Retina (tissue), 1 donor: ENCODE results near the gene SEMA4C.
"Not testable (repeated sequence)": the region's sequence is repeated elsewhere in the genome, so short reads cannot be mapped to it uniquely, and the experiment has no call there.

Source experiments
- DNase-seq: peaks from one replicate; pipeline ENCODE4 v3.0.0-alpha.2; 2016

SEMA4C gene

DNA sequence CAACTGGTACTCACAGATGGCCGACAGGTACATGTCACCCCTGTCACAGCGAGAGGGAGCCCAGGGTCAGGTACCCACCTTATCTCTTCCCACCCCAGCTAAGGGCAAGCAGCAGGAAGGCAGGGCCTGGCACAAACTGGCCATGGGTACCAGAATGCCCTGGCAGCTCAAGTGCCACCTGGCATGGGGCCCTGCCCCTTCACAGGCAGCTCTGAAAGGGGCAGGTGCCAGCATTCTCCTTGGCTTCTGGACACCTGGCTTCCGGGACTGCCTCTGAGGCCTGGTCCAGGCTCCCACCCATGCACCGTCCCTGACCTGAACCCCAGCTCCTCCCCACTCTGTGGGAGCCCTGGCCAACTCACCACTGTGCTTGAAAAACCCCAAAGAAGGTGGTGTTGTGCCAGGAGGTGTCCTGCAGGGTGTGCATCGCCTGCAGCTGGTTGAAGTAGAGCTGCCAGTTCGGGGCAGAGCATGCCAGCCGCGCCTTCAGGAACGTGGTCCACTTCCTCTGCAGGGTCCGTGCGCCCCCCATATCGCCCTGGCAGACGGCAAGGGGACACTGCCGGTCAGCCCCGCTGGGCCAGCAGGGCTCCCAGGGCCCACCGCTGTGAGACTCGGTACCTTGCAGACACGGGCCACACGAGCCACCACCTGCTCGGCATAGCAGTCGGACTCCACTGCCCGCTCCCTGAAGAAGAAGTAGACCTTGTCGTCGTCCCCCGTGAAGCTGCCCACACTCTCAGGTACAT is 5.4 kb downstream of the SEMA4C start:
- DNase-seq: no peak

DNA sequence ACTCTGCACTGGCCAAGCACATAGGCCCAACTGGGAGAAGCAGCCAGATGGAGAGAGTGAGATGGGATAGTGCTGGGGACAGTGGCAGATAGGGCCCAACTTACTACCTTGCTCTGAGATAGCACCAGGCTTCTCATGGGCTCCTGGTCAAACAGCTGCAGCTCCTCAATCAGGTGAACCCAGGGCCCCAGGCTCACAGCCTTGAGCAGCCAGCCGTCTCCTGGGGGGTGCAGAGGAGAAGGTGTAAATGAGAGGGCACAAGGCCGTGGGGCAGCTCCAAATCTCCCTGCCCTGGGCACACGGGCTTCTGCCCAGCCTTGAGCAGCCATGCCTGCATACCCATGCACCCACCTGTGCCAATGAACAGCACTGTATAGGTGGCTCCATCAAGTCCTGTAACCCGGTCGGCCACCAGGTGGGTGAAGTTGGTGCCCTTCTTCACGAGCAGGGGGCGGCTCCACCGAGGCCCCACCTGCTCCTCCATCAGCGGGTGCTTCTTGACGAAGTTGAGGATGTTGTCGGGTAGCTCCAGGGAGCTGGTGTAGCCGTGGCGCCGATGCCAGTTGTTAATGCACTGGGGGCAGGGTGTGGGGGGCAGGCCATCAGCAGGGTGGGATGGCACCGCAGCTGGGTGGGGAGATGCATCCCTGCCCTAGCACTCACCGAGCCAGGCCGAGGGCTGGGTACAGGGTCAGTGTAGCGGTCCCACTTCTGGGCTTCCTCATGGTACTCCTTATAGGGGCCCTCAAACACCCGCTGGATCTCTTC is 6.1 kb downstream of the SEMA4C start:
- DNase-seq: no peak

DNA sequence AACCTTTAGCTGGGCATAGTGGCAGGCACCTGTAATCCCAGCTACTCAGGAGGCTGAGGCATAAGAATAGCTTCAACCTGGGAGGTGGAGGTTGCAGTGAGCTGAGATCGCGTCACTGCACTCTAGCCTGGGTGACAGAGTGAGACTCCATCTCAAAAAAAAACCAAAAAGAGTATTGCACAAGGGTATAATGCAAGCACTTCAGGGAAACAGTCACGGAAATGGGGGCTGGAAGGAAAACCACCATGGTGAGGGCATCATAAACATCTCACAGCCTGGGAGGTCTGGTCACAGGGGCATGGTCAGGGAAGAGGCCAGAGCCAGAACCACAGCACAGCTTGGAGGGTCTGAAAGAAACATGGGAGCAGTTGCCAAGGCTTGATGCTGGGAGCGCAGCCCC is 6.8 kb downstream of the SEMA4C start:
- not testable (repeated sequence) for DNase-seq

DNA sequence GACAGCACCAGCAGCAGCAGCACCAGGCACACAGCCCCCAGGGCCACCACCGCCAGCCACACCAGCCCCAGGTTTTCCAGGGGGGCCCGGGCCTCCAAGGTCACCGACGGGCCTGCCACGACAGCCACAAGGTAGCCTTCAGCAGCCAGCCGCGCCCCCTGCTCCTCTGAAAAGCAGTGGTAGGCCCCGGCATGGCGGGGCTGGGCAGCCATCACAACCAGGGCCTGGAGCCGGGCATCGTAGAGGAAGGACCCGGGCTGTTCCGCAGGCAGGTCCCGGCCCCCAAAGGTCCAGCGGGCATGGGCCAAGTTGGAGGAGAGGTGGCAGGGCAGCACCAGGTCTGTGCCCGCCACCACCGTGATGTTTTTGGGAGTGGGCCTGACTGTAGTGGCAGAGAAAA is 8.8 kb downstream of the SEMA4C start:
- DNase-seq: no peak

DNA sequence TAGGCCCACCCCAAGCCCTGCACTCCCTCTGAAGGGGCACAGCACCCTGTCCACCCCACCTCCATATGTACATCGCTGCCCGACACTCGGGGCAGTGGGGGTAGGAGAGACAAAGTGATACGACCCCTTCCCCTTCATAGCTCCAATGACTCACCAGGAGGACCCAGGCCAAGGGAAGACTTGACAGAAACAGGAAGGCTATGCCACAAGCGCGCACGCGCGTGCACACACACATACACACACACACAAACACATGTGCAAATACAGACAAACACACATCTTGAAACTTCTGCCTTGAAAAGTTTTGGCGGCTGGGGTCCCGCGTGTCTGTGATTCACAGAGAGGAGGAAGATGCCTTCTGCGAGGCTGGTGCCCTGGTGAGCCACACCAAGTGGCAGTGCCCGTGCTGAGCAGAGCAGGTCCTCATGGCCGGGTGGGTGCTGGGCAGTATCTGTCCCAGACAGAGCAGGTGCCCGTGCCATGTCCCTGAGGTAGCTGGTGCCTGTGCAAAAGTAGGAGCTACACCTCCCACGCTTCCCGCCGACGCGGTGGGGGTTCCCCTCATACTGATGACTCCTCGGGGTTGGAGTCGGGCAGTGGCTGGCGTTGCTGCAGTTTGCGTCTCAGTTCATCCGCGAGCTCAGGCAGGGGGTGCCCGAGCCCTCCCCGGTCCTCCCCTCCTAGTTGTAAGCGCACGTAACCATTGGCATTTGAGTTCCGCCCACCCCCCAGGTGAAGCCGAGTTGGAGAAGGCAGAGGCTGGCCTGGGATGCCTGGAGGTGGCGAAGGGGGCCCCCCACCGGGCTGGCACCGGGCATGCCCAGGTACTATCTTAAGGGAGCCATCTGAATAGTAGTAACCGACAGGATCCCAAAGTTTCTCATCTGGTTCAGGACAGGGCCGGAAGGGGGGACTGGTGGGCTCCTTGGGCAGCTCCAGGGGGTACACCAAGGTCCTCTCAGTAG is 9.5 kb downstream of the SEMA4C start:
- no peak for DNase-seq

DNA sequence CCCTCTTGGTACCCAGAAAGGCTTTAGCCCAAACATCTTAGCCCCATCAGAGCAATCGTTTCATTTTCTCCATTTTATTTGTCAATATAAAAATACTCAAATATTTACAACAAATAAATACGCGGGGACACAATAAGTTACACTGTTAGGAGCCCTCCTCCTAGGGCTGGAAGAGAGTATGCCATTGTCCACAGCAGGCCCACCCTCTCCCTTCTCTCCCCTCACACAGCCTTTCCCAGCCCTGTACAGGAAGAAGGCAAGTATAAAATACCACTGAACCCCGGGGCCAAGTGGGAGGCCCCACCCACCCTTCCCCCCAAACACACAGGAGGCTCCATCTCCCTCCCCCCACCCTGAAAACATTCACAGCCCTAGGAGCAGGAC is 10.2 kb downstream of the SEMA4C start:
- DNase-seq: no peak

DNA sequence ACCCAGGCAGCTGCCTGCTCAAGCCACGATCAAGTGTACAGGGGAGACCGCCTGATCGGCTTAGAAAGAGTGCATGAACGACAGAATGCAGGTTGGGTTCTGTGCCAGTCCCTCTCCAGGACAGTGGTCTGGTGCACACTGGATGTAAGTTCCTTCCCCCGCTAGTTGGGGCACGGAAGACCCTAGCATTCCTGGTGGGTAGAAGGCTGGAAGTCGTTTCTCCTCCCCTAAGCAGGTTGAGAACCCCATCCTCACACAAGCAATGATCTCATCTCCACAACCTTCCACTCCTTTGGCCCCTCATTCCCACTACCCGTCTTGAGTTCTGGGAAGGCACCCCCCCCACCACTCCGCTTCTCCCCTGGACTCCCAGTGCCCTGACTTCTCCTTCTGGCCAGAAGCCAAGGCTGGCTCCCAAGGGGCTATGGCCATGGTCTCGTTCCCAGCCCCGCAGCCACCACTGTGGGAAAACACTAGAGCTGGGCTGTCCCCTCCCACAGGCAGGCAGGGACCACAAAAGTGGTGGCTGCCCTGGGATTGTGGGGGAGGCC is 10.7 kb downstream of the SEMA4C start:
- DNase-seq: no peak

DNA sequence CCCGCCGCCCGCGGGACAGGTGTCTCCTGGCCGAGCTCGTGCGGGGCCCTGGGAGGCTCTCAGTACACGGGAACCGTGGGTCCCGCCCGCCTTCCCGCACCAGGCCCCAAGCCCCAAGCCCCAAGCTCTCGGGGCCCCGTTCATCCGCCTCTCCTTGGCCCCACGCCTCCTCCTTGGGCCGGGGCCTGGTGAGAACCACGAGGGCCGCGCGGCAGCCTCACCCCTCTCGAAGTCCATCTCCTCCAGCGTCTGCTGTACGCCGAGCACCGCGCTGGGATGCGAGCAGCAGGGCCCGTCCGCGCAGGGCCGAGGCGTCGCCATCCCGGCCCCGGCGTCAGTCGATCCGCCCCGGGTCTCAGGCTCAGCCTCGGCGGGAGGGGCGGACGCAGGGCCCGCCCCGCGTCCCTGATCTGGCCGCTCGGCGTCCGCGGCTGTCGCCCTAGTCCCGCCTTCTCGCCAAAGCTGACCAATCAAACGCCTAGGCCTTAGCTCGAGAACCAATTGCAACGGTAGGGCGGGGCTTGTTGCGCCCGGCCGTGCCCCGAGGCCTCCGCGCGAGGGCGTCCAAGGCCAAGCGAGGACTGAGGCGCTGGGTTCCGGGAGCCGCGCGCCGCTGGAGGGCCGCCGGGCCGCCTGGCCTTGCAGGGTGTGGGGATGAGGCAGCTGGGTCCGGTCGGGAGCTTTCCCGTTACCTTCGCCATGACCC is 12.1 kb downstream of the SEMA4C start, which contains the start of gene ANKRD39:
ANKRD39 (minus strand) TSS at position 350 of the 706 bp plus-strand sequence; CDS start at position 321, 29 bp downstream.
- DNase-seq: peak; percentile 99

DNA sequence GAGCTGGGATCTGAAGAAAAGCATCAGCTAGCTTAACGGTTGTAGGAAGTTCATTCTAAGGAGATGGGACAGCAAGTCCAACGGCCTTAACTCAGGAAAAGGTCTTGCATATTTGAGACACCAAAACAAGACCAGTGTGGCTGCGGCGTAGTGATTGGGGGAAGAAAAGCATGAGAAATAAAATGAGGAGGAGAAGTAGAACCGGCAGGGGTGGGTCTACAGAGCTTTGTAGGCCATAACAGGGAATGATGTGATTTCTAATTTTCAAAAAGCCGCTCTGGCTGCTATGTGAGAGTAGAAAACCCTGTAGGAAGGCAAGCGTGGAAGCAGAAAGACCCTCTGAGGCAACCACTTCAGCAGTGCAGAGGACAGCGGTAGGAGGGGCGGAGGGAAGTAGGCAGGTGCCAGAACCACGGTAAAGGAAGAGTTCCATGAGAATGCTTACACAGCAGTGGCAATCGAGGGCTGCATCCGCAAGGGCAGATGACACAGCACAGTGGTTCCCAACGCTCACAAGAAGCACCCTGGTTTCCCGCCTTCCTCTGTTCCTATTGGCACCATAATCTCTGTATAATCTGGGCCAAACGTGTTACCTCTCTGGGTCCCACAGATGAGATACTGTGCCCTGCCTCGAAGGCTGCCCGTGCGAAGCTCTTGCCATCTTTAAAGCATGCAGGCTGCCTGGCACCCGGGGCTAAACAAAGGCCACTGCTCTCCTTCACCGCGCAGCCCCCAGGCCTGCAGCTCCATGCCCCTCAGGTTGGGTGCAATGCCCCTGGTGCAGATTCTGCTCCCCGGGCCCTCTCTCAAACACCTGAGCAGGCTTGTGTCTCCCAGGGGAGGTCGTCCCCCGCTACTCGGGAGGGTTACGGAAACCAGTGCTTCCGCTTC is 12.9 kb downstream of the SEMA4C start:
- DNase-seq: no peak

DNA sequence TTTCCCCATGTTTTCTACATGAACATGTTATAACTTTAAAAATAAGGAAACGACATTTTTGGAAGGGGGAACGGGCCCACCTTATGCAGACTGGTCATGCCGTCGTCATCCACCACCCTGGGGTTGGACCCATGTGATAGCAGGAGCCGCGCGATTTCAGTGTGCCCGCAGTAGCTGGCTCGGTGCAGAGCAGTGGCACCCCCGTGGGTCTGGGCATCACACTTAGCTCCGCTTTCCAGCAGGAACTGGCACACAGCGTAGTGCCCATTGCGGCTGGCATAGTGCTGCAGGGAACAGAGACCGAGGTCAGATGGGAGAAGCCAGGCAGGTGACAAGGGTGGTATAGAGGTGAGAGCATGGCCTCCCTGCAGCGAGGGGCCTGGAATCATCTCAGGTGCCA is 16.6 kb downstream of the SEMA4C start:
- no peak for DNase-seq

DNA sequence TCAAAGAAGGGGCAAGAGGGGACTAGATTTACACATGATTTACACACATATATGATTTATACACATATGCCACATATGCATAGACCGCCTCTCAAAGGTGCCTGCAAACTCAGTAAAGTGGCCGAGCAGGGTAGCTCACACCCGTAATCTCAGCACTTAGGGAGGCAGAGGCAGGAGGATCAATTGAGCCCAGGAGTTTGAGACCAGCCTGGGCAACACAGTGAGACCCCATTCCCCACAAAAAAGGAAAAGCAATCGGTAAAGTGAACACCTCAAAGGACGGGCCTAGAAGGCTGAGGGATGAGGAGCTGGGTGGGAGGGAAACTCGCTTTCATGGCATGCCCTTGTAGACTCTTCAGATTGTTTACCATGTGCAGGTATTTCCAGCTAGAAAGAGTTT is 17.2 kb downstream of the SEMA4C start:
- DNase-seq: no peak

DNA sequence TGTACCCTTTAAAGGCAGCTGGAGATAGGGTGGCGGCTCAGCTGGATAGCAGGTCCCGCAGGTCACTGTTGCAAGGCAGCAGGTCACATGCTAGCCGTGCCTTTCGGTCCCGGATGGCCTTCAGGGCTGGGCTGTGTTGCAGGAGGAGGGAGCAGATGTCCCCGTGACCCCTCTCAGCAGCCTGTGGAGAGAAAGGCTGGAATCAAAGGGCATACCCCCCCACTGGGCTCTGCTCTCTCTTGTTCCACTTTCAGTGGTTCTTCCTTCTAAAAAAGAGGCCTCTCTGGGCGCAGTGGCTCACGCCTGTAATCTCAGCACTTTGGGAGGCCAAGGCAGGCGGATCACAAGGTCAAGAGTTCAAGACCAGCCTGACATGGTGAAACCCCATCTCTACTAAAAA is 21.6 kb downstream of the SEMA4C start:
- DNase-seq: peak; percentile 25

DNA sequence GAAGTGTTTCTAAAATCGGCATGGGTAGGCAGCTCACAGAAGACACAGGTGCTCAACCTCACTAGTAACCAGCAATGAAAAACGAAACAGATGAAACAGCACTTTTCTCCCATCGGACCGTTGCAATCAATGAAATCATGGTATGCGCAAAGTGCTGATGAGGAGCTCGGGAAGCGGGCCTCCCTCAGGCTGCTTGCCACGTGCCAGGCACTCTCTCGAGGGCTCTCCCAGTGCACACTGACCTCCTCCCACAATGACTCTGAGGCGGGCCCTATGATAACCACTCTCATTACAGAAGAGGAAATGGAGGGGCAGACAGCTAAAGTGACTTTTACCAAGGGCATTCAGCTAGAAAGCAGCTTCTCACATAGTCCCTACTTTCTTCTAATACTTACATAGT is 22.3 kb downstream of the SEMA4C start:
- no peak for DNase-seq

DNA sequence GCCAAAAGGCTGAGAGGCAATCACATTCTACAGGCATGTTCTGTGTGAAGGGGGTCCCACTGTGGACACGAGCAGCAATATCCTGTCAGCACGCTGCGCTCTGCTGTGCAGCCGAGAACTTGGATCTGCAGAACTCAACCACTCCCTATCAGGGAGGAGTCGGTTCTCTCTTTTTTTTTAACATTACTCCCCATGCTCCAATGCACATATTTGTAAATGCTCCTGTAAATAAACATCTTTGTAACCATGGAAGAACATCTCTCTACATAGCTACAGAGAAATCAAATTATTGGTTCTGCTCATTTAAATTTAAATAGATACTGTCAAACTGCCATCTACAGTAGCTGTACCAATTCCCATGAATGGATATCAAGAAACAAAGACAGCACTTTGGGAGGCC is 23.1 kb downstream of the SEMA4C start:
- DNase-seq: no peak

DNA sequence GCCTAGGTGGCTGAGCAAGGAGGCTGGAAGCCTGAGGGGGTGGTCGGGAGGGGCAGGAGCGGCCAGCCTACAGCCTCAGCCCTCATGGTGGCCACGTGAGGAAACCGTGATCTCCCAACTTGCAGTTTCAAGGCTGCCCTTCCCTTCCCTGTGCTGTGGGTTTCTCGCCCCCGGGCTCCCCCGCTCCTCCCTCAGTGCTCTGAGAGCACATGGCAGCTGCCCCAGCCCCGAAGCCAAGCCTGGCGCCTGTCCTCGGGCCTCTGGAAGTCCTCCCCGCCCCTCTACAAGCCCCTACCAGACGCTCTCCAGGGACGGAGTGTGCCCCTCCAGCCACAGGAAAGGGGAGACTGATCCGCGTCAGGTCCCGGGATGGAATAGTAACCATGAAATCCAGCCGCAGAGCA is 25.5 kb downstream of the SEMA4C start:
- DNase-seq: no peak

DNA sequence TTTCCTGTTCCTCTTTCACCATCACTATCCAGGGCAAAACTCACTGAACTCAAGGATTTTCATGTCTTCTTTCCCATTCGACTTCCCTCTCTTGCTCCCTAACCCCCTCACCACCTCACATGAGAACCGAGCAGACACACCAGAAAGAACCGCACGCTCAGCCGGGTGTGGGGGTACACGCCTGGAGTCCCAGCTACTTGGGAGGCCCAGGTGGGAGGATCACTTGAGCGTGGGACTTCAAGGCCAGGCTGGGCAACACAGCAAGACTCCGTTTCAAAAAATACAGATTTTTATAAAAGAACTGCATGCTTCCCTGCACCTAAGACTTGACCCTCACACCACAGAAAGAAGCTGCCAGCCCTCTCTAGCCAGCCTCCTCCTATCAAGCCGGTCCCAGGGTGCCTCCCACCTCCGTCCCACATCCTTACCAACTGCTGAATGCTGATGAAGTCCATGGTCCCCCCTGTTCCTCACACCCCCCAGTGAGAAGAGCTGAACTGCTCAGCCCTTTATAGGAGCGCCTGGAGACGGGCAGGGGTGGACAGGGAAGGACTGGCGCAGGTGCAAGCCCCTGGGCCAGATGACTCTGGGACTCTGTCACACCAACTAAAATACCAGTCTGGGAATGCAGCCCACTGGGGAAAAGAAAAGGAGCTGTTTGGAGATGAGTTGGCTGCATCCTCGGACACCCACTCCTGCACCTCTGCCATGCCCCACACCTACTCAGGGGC is 26.2 kb downstream of the SEMA4C start, which contains the start of gene ANKRD23:
ANKRD23 (minus strand) TSS at position 484 of the 731 bp plus-strand sequence; CDS start at position 455, 29 bp downstream.
- DNase-seq: no peak

DNA sequence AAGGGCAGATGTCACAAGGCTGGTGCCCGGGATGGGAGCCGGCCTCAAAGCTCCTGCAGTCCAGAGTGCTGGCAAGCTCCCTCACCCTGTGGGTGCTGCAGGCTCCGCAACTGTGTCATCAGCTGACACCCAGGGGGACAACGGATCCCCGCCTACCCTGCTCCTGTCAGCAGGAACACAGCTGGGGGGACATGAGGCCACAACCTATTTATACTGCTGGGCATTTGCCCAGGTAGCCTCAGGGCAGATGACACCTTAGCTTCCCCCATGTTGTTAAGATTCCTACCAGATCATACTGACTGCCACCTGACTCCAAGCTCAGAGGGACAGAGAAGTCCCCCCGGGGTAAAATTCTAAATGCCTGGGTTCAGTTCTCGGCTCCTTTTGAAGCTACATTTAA is 27.3 kb downstream of the SEMA4C start:
- DNase-seq: no peak

DNA sequence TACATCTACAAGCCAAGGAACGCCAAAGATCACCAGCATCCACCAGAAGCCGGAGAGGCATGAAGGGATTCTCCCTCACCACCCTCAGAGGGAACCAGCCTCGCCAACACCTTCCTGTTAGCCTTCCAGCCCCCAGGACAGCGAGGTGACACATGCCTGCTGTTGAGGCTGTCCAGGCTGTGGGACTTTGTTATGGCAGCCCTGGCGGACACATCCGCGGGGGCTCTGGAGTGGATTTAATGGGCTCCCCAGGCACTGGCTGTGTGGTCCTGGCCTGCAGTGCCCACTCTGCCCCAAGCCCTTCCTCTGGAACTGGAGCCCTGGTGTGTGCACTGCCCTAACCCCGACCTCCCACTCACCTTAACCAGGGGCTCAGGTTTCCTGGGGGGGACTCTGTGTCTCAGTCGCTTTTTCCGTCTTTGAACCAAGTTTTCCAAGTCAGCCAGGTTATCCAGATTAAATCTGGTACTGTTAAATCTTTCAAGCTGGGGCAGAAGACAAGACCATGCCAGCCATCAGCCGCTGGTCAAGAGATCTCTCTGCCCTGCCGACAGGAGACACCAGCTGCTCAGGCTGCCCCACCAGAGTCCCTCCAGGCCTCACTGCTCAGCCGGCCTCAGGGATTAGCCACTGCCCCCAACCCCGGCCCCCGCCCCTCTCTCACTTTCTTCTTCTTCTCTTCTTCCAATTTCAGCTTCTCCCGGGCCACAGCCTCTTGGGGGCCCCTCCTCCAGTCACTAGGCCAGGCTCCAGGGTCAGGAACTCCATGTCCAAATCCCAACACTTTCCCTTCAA is 28.0 kb downstream of the SEMA4C start:
- no peak for DNase-seq
